Measurements from ENCODE around the gene ADAMTSL1. TPM values are rescaled to one million over a fixed set of nuclear protein-coding genes. Genes with fewer than 3 reads are reported as not detected.

The ADAMTSL1 gene
- total and polyA plus RNA-seq, 2 of the 8 experiments (the other 6 are each of a cell fraction or from before 2014, with no cell fraction given): 0.84 to 1.1 TPM

- Histone ChIP-seq H4K91ac (replicated peaks; ENCODE audit: insufficient read length, low read length) (no peak overlapping the region), H2AFZ (ENCODE audit: low read length) (no peak overlapping the region), H3K79me1 (ENCODE audit: low read depth, low read length) (no peaks in the 10 kb centered on the region), H3K4ac (replicated peaks; ENCODE audit: insufficient read length, low read depth, low read length) (no peak overlapping the region), H3K9ac (replicated peaks in 1 of 4; ENCODE audit: extremely low read depth in 1 of 4, low read depth in 3 of 4, low read length in 3 of 4) (no peak overlapping the region), H2AK5ac (ENCODE audit: low read depth, low read length) (no peak overlapping the region), H3K23ac (ENCODE audit: insufficient read length) (no peak overlapping the region), H3K14ac (ENCODE audit: insufficient read length) (no peak overlapping the region), H3K27ac (ENCODE audit: low read depth, low read length) (no peak overlapping the region), H3K79me2 (ENCODE audit: control insufficient read depth in 1 of 2, insufficient read depth in 2 of 2, low read length in 2 of 2) (no peaks in the 10 kb centered on the region), H2BK5ac (ENCODE audit: low read depth, low read length) (no peak overlapping the region), H2BK120ac (replicated peaks; ENCODE audit: low read depth, low read length) (no peak overlapping the region), H3K9me3 (ENCODE audit: insufficient read depth in 2 of 2, low read depth in 1 of 2, low read length in 1 of 2) (no peaks in the 10 kb centered on the region), H2BK20ac (ENCODE audit: low read length) (no peak overlapping the region), H3K36me3 (ENCODE audit: control insufficient read depth in 2 of 4, insufficient read depth in 4 of 4, low read length in 3 of 4) (no peaks in the 10 kb centered on the region), H3K23me2 (ENCODE audit: low read depth, low read length) (no peaks in the 10 kb centered on the region; the same call in 1 of the 2 replicates), H3K4me1 (replicated peaks in 1 of 4; ENCODE audit: control insufficient read depth in 3 of 4, insufficient read depth in 4 of 4, low read length in 3 of 4) (no peaks in the 10 kb centered on the region), H3K56ac (replicated peaks; ENCODE audit: insufficient read length, low read depth, low read length) (no peak overlapping the region), H4K20me1 (replicated peaks in 1 of 2; ENCODE audit: control insufficient read depth in 1 of 2, insufficient read depth in 2 of 2, low read length in 2 of 2) (no peaks in the 10 kb centered on the region), H3K4me3 (ENCODE audit: extremely low read depth in 1 of 4, insufficient read depth in 2 of 4, low read depth in 3 of 4, low read length in 4 of 4) (no peak overlapping the region), H4K5ac (ENCODE audit: insufficient read length, low read depth, low read length) (no peak overlapping the region), H3K4me2 (ENCODE audit: insufficient read depth in 1 of 2, low read depth in 2 of 2, low read length in 2 of 2) (no peak overlapping the region), H2BK12ac (ENCODE audit: low read depth, low read length) (no peak overlapping the region), H3K18ac (ENCODE audit: extremely low read depth, low read length) (no peak overlapping the region), H2BK15ac (ENCODE audit: low read length) (no peak overlapping the region), H3K27me3 (replicated peaks in 1 of 4; ENCODE audit: control insufficient read depth in 3 of 4, extremely low read depth in 1 of 4, insufficient read depth in 3 of 4, low read length in 3 of 4) (no peaks in the 10 kb centered on the region), H4K8ac (ENCODE audit: extremely low read depth, insufficient read depth, low read length) (no peak overlapping the region)
- CTCF ChIA-PET (ENCODE audit: partially characterized antibody): interaction anchor here (1.3 kb wide), 1 partner anchor 12 kb away, joined by 3 read pairs; no protein-coding TSS in a partner anchor
- DNase-seq (ENCODE audit: low read depth in 1 of 2, low spot score in 2 of 2) (no peak), FAIRE-seq (no peak)
- POLR2A ChIA-PET (ENCODE audit: partially characterized antibody): interaction anchor here (0.9 kb wide), 1 partner anchor 9 kb away, joined by 3 read pairs; no protein-coding TSS in a partner anchor
- no peak for TF ChIP-seq KDM5A (IDR thresholded peaks at IDR 0.05; ENCODE audit: low read length)
- TF ChIP-seq TAF1 (IDR thresholded peaks at IDR 0.05; ENCODE audit: low read depth, low read length): no peak
- no peak for TF ChIP-seq PHF8 (conservative IDR thresholded peaks at IDR 0.05; ENCODE audit: low read depth, low read length)
- 70% methylated on average over 2 of the region's 2 CpGs; no CpG with 5 or more reads in 1 of the 2 experiments for WGBS, 2 experiments (ENCODE audit: extremely low coverage in 1 of 2, insufficient coverage in 1 of 2, insufficient read length in 1 of 2, insufficient replicate concordance in 2 of 2, low coverage in 1 of 2, low lambda C conversion rate in 2 of 2, missing lambda C conversion rate in 1 of 2)
Measured at GRCh38 chr9:18761742-18762300, 287.9 kb downstream of the ADAMTSL1 start.

All from H1 (cell line).